Parathyroid adenoma (tissue), 2 donors: ENCODE measurements around the gene KHDRBS2.

Source experiments
- H2AFZ ChIP-seq: fragments of 300-600 bp; sonication (generic); one replicate; pipeline ENCODE4 v1.7.0; 2017; ENCODE audit warnings: antibody characterized with exemption, mild to moderate bottlenecking
- H3K27ac ChIP-seq: fragments of 300-600 bp; sonication (generic); one replicate; pipeline ENCODE4 v1.7.0; 2017
- H3K27me3 ChIP-seq: fragments of 300-600 bp; sonication (generic); one replicate; pipeline ENCODE4 v1.7.0; 2017; ENCODE audit warnings: low read length; ENCODE audit not compliant: control insufficient read depth, insufficient read depth
- H3K36me3 ChIP-seq: fragments of 300-600 bp; sonication (generic); one replicate; pipeline ENCODE4 v1.7.0; 2017; ENCODE audit warnings: low read length; ENCODE audit not compliant: control insufficient read depth, insufficient read depth
- H3K4me1 ChIP-seq: fragments of 300-600 bp; sonication (generic); one replicate; pipeline ENCODE4 v1.7.0; 2017; ENCODE audit warnings: control low read depth
- H3K4me2 ChIP-seq: fragments of 300-600 bp; sonication (generic); one replicate; pipeline ENCODE4 v1.7.0; 2017; ENCODE audit warnings: low read length
- H3K4me3 ChIP-seq: fragments of 300-600 bp; sonication (generic); one replicate; pipeline ENCODE4 v1.7.0; 2017; ENCODE audit warnings: low read depth, low read length
- H3K79me2 ChIP-seq: fragments of 300-600 bp; sonication (generic); one replicate; pipeline ENCODE4 v1.7.0; 2017; ENCODE audit warnings: control low read depth
- H3K9ac ChIP-seq: fragments of 300-600 bp; sonication (generic); one replicate; pipeline ENCODE4 v1.7.0; 2017; ENCODE audit warnings: mild to moderate bottlenecking
- H3K9me3 ChIP-seq: fragments of 300-600 bp; sonication (generic); one replicate; pipeline ENCODE4 v1.7.0; 2017; ENCODE audit warnings: low read length; ENCODE audit not compliant: control insufficient read depth
- CTCF ChIP-seq: fragments of 300-600 bp; sonication (generic); IDR thresholded peaks from one replicate; pipeline ENCODE4 v1.7.0; 2017; ENCODE audit warnings: antibody characterized with exemption, mild to moderate bottlenecking
- donor health status: primary hyperparathyroidism.

The KHDRBS2 gene

DNA sequence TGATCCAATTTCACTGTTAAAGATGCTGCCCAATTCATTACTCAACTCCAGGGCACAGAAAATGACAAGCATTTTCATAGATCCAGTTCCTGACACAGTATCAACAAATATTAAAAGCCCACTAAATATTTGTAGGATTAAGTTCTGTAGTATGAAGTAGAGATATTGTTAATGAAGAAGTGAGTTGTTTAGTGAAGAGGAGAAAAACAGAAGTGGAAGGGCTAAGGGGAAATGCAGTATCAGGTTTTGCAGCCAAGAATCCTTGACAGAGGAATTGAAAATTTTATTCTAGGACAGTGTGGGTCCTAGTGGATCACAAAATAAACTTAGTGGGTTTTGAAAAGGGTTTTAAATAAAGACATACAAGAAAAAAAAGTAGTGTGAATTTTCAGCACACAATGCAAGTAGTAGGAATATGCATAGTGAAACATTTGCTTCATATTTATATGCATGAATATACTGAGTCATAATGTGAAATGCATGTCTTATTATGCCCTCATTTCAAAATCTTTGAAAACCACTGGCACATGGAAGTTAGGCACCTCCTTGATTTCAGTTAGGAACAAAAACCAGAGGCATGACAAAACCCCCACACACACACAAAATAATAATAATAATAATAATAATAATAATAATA, 338.6 kb downstream of the KHDRBS2 start:
- no peaks in the 10 kb centered on the region for H3K4me1 ChIP-seq
- H3K27me3 ChIP-seq = no peaks in the 10 kb centered on the region
- no peaks in the 10 kb centered on the region for H3K9me3 ChIP-seq
- H3K4me3 ChIP-seq = no peak overlapping the region
- no peak for TF ChIP-seq CTCF
- no peak overlapping the region for H3K27ac ChIP-seq
- H3K36me3 ChIP-seq = no peaks in the 10 kb centered on the region
- no peaks in the 10 kb centered on the region for H3K79me2 ChIP-seq
- H3K9ac ChIP-seq = no peak overlapping the region
- no peak overlapping the region for H3K4me2 ChIP-seq
- no peak overlapping the region for H2AFZ ChIP-seq

DNA sequence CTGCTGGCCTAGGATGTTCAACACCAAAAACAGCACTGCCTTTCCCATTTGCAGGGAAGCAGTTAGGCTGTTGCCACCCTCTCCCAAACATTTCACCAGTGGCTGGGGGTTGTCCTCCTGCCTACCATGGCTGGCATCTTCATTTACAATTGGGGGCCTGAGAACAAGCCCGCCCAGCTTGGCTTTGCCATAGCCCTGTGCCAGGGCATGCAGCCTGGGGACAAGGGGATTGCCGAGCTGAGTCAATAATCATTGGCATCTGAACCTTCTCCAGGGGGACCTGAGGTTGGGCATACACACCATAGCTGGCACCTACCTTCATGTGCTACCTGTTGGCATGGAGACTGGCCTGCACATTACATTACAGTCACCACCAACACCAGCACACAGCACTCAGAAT, 345.1 kb downstream of the KHDRBS2 start:
- no peak for TF ChIP-seq CTCF
- no peak overlapping the region for H3K9ac ChIP-seq
- no peaks in the 10 kb centered on the region for H3K4me1 ChIP-seq
- H2AFZ ChIP-seq = no peak overlapping the region
- H3K79me2 ChIP-seq = no peaks in the 10 kb centered on the region
- no peaks in the 10 kb centered on the region for H3K36me3 ChIP-seq
- H3K9me3 ChIP-seq = no peaks in the 10 kb centered on the region
- H3K27me3 ChIP-seq = no peaks in the 10 kb centered on the region
- no peak overlapping the region for H3K27ac ChIP-seq
- no peak overlapping the region for H3K4me2 ChIP-seq
- H3K4me3 ChIP-seq = no peak overlapping the region

GRCh38 chr6:61935242-61935846, 350.7 kb downstream of the KHDRBS2 start:
- Histone ChIP-seq H3K27me3 (no peaks in the 10 kb centered on the region), H3K9me3 (no peaks in the 10 kb centered on the region), H3K79me2 (no peaks in the 10 kb centered on the region), H3K27ac (no peak overlapping the region), H3K4me2 (no peak overlapping the region), H3K9ac (no peak overlapping the region), H2AFZ (no peak overlapping the region), H3K4me1 (no peaks in the 10 kb centered on the region), H3K4me3 (no peak overlapping the region), H3K36me3 (no peaks in the 10 kb centered on the region)
- no peak for TF ChIP-seq CTCF

GRCh38 chr6:61909486-61909885, 376.5 kb downstream of the KHDRBS2 start:
- TF ChIP-seq CTCF = no peak
- no peak overlapping the region for H3K4me2 ChIP-seq
- no peaks in the 10 kb centered on the region for H3K9me3 ChIP-seq
- no peak overlapping the region for H3K4me3 ChIP-seq
- H2AFZ ChIP-seq = no peak overlapping the region
- H3K9ac ChIP-seq = no peak overlapping the region
- H3K79me2 ChIP-seq = no peaks in the 10 kb centered on the region
- H3K4me1 ChIP-seq = no peaks in the 10 kb centered on the region
- H3K27ac ChIP-seq = no peak overlapping the region
- H3K36me3 ChIP-seq = no peaks in the 10 kb centered on the region
- no peaks in the 10 kb centered on the region for H3K27me3 ChIP-seq

DNA sequence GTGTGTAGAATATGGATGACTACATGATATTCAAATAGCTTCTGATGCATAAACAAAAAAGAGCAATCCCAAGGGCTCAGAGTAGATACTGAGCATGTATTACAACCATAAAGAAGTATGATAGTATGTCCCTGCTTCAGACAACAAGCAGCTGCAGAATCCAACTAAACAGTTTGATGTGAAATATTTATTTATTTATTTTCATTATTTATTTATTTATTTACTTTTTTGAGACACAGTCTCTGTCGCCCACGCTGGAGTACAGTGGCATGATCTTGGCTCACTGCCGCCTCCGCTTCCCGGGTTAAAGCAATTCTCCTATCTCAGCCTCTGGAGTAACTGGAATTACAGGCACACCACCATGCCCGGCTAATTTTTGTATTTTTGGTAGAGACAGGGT, 384.3 kb downstream of the KHDRBS2 start:
- Histone ChIP-seq H3K9ac (no peak overlapping the region), H3K27ac (no peak overlapping the region), H3K36me3 (no peaks in the 10 kb centered on the region), H3K9me3 (no peaks in the 10 kb centered on the region), H2AFZ (no peak overlapping the region), H3K79me2 (no peaks in the 10 kb centered on the region), H3K4me3 (no peak overlapping the region), H3K27me3 (no peaks in the 10 kb centered on the region), H3K4me1 (no peaks in the 10 kb centered on the region), H3K4me2 (no peak overlapping the region)
- no peak for TF ChIP-seq CTCF
